Kidney epithelial cell (primary cell): ENCODE measurements around the gene RIOK3. TPM values are rescaled to one million over a fixed set of nuclear protein-coding genes. Genes with fewer than 3 reads are reported as not detected.

Source experiments
- DNase-seq: peaks from one replicate; pipeline ENCODE4 v3.0.0-alpha.2; 2010; ENCODE audit warnings: low read depth
- H3K27me3 ChIP-seq: 2 replicates; pipeline ENCODE4 v1.6.0; 2011; ENCODE audit warnings: low read length; ENCODE audit not compliant: control insufficient read depth, insufficient read depth
- H3K36me3 ChIP-seq: 2 replicates; pipeline ENCODE4 v1.5.1; 2011; ENCODE audit warnings: low read length; ENCODE audit not compliant: control insufficient read depth, insufficient read depth
- H3K4me3 ChIP-seq: 2 replicates; pipeline ENCODE4 v1.5.1; 2011; ENCODE audit warnings: low read depth, mild to moderate bottlenecking, control low read depth, low read length
- CTCF ChIP-seq: IDR thresholded peaks from 2 replicates; pipeline ENCODE4 v1.5.1; 2011; ENCODE audit warnings: mild to moderate bottlenecking, moderate library complexity, low read length, control low read depth, inconsistent platforms; ENCODE audit not compliant: insufficient read depth, poor library complexity, severe bottlenecking
- total RNA-seq: library from RNA; depleted of rRNA; stranded (reverse); fragments of >200 nt; gene quantifications from 2 replicates; pipeline ENCODE4 v1.2.3, GENCODE V29; 2015

RIOK3 gene
- total RNA-seq, 1 donor from 2014 or later = 79.8 TPM

GRCh38 chr18:23415515-23415914, 37.6 kb upstream of the RIOK3 start:
- H3K27me3 ChIP-seq = no peaks in the 10 kb centered on the region
- DNase-seq = no peak
- no peak for TF ChIP-seq CTCF

GRCh38 chr18:23416298-23416697, 36.8 kb upstream of the RIOK3 start:
- no peak overlapping the region for H3K4me3 ChIP-seq
- TF ChIP-seq CTCF = no peak
- no peaks in the 10 kb centered on the region for H3K27me3 ChIP-seq
- no peak for DNase-seq
- H3K36me3 ChIP-seq = no peaks in the 10 kb centered on the region

More at GRCh38 chr18:23415515-23415914, 37.6 kb upstream of the RIOK3 start:
- H3K36me3 ChIP-seq = no peaks in the 10 kb centered on the region
- H3K4me3 ChIP-seq = no peak overlapping the region

GRCh38 chr18:23421277-23421676, 31.8 kb upstream of the RIOK3 start:
- H3K4me3 ChIP-seq = no peak overlapping the region
- TF ChIP-seq CTCF = no peak
- DNase-seq = no peak
- H3K36me3 ChIP-seq = no peaks in the 10 kb centered on the region
- no peaks in the 10 kb centered on the region for H3K27me3 ChIP-seq

- Histone ChIP-seq H3K27me3 (no peaks in the 10 kb centered on the region), H3K4me3 (no peak overlapping the region), H3K36me3 (no peaks in the 10 kb centered on the region)
- peak; percentile 42 for DNase-seq
- no peak for TF ChIP-seq CTCF
Observed at GRCh38 chr18:23422751-23423418, 30.2 kb upstream of the RIOK3 start.

DNA sequence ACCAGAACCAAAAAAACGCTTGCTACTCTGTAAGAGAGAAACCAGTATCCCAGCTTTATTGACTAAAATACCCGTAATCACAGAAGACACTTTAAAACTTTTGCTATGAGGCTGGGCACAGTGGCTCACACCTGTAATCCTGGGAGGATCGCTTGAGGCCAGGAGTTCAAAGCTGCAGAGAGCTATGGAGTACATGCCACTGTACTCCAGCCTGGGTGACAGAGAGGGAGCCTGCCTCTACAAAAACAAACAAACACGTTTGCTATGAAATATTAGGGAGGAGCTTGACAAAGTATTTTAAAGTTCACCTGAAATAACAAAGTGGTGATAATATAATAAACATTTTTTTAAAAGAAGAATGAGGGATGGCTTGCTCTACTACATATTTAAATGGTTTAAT, 28.5 kb upstream of the RIOK3 start:
- no peak overlapping the region for H3K4me3 ChIP-seq
- H3K27me3 ChIP-seq = no peaks in the 10 kb centered on the region

More for the DNA sequence above, 28.5 kb upstream of the RIOK3 start:
- no peak for DNase-seq
- no peak for TF ChIP-seq CTCF
- H3K36me3 ChIP-seq = no peaks in the 10 kb centered on the region
